Suppressor macrophage treated with lipopolysaccharide for 4 hours (primary cell): Measurements from ENCODE around the gene UROC1.

ENCODE experiments used
- DNase-seq: peaks from one replicate; pipeline ENCODE4 v3.0.0-alpha.2; 2020

Gene UROC1

GRCh38 chr3:126516152-126516935 is 1.2 kb downstream of the UROC1 start:
- DNase-seq: no peak

GRCh38 chr3:126515066-126515706 is 2.4 kb downstream of the UROC1 start:
- no peak for DNase-seq

GRCh38 chr3:126514161-126514560 is 3.4 kb downstream of the UROC1 start:
- DNase-seq: no peak

DNA sequence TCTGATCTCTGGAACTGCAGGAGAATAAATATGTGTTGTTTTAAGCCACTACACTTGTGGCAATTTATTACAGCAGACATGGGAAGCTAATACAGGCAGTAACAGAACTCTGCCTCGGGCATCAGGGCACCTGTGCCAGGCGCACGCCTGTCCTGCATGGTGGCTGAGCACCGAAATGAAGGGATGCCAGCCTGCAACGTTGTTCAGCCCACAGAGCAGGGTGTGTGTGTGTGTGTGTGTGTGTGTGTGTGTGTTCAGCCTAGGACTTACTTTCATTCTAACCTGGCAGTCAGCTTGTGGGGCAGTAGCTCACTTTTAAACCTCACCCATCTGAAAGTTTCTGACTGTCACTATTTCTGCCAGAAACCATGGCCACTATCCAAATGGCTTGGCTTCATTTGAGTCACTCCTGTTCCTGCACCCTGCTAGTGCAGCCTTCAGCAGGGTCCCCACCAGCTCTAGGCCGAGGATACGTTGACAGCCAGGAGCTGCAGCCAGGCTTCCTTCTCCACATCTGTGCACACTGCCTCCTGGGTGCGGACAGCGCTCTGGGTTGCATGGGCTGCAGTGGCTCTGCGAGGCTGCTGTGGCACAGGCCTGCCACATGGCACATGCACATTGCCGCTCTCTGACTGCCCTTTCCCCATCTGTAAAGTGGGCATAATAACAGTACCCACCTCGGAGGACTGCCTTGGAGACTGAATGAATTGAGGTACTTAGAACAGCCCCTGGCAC is 4.5 kb downstream of the UROC1 start:
- no peak for DNase-seq

GRCh38 chr3:126512026-126512425 is 5.5 kb downstream of the UROC1 start:
- no peak for DNase-seq

DNA sequence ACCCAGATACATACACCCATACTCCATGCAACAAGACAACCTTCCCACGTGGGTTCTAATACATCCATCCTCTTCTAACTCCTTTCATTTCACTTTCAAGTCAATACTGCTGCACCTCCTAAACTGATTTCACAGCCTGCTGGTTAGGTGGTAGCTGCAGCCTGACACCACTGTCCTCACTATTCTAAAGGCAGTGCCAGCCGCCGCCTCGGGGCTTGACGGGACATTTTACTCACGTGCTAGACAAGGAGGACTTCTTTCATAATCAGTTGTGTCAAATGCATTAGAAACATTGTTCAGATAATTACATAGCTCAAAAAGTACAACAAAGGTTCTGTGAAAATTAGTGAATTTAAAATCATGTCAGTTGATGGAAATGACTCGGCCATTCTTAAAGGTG is 6.3 kb downstream of the UROC1 start:
- DNase-seq: no peak

DNA sequence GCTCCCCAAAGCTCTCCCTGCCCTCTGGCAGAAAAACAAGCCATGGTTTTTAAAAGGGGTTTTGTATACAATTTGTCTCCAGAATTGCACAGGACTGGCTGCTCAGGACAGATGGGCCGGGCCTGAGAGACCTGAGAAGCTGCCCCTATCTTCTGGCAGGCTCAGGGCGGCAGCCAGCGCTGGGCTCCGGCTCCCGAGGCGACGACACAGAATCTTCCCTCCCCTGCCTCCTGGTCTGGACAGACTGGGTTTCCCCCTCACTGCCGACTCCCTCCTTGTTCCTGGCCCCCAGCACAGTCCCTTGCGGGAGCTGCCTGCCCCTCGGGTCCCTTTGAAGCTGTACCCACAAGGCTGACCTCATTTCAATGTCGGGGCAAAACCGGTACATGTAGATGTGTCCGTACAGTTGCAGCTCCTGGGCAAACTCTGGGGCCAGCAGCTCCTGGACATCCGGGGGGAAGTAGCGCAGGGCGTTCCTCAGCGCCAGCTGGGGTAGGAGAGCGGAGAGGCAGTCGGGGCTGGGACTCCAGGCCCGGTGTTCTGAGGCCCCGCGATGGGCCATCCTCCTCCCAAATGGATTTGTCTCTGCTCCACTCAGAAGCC is 7.2 kb downstream of the UROC1 start:
- no peak for DNase-seq

DNA sequence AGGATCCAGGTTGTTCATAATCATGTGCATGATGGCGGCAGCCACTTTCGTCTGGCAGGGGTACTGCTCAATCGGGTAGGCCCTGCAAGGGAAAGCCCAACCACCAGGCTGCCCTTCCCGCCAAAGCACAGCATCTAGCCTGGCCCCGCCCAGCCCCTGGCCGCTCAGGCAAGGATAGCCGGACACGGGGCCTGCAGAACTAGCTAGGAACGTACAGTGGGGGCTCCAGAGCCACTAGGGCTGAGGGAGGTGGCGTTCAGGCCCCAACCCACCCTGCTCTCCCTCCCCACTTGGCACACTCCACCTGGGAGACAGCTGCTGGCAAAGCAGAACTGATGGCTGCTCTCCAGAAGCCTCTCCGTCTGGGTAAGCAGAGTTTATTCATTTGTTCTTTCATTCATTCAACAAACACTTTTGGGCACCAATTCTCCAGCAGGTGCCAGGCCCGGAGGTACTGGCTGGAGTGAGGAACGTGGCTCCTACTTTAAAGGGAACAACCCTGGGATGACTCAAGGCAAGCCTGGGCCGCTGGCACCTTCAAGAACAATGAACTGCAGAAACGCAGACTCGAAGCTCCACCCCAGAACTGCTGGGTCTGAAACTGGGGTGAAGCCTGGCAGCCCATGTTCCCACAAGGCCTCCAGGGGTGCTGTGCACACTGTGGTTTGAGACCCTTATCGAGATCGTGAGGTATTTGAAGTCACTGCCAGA is 7.8 kb downstream of the UROC1 start:
- DNase-seq: no peak

DNA sequence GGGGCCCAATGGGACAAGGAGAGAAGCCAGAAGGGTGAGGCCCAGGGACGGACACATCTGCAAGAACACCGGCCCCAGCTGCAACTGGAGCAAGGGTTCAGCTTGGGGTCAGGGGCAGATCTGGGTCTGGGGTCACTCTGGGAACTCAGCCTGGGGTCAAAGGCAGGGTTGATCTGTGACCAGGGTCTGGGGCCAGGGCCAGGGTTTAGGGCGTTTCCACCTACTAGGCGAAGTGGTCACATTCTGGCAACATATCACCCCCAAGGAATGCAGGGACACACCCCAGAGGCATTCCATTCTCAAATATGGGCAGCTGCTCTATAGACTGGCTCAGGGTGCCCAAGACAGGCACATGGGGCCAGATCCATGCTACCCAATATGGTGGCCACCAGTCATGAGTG is 9.0 kb downstream of the UROC1 start:
- DNase-seq: no peak

DNA sequence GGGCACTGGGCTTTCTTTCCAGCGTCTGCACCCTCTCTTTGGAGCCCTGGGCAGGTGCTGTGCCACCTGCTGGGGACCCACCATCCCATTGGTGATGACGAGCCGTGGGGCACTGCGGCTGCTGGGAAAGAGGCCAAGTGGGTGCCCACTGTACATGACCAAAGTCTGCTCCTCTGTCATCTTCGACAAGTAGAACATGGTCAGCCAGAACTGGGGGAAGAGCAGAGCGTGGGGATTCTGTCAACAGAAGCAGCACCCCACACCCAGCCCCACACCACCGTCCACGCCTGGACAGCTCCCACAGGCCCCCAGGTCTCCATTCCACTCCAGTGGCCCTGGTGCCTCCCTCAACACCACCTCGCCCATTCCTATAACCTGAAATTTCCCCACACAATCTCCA is 9.7 kb downstream of the UROC1 start:
- no peak for DNase-seq

- DNase-seq: no peak
Observed at GRCh38 chr3:126503701-126504100, 13.9 kb downstream of the UROC1 start.

DNA sequence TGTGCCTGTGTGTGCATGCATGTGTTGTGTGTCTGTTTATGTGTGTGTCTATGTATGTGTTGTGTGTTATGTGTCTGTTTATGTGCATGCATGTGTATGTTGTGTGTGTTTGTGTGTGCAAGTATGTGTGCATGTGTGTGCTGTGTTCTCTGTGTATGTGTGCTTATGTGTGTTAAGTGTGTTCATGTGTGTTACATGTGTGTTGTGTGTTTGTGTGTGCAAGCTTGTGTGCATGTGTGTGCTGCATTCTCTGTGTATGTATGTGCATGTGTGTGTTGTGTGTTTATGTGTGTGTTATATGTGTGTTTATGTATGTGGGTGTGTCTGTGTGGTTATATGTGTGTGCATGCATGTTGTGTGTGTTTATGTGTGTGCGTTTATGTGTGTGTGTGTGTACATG is 14.9 kb downstream of the UROC1 start:
- no peak for DNase-seq

DNA sequence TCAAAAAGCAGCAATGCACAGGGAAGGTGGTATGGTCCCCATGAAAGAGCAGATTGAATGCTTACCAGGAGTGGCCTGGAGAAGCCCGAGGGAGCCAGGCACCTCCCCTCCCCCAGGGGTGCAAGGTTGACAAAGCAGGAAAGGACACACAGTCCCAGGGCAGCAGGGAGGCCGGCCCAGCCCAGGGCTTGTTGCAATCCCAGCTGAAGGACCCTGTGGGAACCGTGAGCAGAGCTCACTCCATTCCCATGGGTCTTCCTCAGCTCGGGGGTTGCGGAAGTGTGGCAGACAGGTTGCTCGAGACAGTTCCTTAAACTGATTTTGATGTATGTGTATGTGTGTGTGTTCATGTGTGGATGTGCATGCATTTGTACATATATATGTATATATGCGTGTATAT is 15.8 kb downstream of the UROC1 start:
- no peak for DNase-seq

DNA sequence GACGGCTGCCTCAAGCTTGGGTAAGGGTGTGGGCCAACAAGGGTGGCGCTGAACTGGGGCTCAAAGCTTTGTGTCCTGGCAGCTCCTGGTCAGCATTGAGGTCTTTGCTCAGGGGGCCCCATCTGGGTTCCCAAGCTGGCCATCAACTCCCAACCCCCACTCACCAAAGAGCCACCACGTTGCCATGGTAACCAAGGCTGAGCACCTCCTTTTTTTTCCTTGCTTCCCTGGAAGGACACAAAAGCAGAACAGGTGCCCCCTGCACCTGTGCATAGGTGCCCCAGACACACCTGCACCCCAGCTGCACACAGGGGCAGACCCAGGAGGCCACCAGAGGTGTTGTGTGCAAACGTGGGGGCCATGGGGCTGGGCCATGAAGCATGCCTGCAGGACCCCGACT is 16.5 kb downstream of the UROC1 start:
- no peak for DNase-seq

DNA sequence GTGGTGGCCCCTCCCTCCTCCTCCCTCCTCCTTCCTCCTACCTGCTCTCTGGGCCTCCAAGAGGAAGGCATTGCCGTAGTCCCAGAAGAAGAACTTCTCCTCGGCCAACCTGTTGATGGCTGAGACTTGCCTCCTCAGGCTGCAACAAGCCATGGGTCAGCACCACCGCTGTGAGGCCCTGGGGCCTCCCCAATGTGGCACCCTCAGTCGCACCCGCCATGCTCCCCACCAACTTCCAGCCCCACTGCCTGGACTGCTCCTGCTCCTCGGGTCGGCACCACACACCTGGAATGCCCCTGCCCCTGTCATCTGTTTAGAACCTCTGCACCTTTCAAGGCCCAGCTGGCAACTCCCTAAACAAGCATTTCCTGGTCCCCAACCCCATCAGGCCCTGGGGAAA is 17.6 kb downstream of the UROC1 start:
- no peak for DNase-seq

- no peak for DNase-seq
Observed at GRCh38 chr3:126499401-126499800, 18.2 kb downstream of the UROC1 start.

GRCh38 chr3:126498929-126499328 is 18.6 kb downstream of the UROC1 start:
- DNase-seq: no peak

GRCh38 chr3:126498461-126498860 is 19.1 kb downstream of the UROC1 start:
- no peak for DNase-seq

- DNase-seq: no peak
Observed at GRCh38 chr3:126497956-126498355, 19.6 kb downstream of the UROC1 start.

DNA sequence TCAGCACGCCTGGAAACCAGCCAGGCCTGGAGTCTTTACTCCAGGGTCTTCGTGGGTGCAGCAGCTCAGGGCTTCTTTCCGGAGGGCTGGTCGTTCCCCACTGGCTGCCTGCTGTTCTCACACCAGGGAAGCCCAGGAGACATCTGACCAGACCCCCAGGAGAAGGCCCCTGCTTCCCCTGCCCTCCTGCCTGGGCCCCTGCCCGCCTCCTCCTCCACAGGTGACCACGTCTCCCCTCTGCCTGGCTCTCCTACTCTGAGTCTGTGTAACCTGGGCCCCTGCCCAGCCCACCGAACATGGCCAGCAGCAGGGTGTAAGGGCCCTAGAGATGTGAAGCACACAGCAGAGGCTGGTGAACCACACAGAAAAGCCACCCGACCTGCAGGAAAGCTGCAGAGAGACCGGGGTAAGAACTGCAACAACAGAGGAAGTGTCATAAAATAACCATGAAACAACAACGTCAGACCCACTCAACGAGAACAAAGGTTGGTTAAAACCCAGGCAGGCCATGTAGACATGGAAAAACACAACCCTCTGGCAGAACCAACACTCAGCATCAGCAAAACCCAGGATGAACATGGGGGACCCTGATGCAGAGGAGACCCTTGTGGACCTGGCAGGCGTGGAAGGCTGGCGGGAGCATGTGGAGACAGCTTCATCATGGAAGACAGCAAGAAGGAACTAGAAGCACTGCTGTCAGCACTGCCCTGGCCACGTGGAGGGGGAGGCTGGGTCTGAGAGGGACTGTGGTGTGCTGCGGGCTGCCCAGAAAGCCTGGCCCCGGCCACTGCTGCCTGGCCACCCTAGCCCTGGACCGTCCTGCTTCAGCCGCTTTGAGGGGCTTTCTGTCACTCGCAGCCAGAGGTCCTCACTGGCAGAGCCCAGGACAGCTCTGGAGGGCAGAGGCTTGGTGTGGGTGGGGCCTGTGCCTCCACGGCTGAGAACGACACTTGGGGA is 20.4 kb downstream of the UROC1 start:
- no peak for DNase-seq

GRCh38 chr3:126495786-126496185 is 21.8 kb downstream of the UROC1 start:
- no peak for DNase-seq

GRCh38 chr3:126494970-126495230 is 22.7 kb downstream of the UROC1 start:
- no peak for DNase-seq
